Liver (tissue), 2 donors: Measurements from ENCODE around the gene ABLIM1.
A peak's percentile ranks its signal among the peaks of the same experiment; 100 is the strongest.

Experiments
- REST ChIP-seq: IDR thresholded peaks from 2 replicates; pipeline ENCODE4 v1.6.1; 2016; ENCODE audit warnings: antibody characterized with exemption, mild to moderate bottlenecking
- TF ChIP-seq, protein P1 (sequence below): fragments of 150-350 bp; IDR thresholded peaks from 2 replicates; pipeline ENCODE4 v1.5.1; 2017; ENCODE audit warnings: improper control_type of control experiment, low read depth, low read length; ENCODE audit not compliant: missing input control
- donor health status: healthy.

GRCh38 chr10:114470956-114471905 lies 186.8 kb downstream of the ABLIM1 start:
- TF ChIP-seq, protein P1, sequence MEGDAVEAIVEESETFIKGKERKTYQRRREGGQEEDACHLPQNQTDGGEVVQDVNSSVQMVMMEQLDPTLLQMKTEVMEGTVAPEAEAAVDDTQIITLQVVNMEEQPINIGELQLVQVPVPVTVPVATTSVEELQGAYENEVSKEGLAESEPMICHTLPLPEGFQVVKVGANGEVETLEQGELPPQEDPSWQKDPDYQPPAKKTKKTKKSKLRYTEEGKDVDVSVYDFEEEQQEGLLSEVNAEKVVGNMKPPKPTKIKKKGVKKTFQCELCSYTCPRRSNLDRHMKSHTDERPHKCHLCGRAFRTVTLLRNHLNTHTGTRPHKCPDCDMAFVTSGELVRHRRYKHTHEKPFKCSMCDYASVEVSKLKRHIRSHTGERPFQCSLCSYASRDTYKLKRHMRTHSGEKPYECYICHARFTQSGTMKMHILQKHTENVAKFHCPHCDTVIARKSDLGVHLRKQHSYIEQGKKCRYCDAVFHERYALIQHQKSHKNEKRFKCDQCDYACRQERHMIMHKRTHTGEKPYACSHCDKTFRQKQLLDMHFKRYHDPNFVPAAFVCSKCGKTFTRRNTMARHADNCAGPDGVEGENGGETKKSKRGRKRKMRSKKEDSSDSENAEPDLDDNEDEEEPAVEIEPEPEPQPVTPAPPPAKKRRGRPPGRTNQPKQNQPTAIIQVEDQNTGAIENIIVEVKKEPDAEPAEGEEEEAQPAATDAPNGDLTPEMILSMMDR: peak; percentile 84
- no peak for TF ChIP-seq REST
